SK-N-DZ (cell line): ENCODE data around the gene CRTC1.

Source experiments
- DNase-seq: peaks from one replicate; pipeline ENCODE4 v3.0.0-alpha.2; 2015; ENCODE audit warnings: low spot score

Gene CRTC1

DNA sequence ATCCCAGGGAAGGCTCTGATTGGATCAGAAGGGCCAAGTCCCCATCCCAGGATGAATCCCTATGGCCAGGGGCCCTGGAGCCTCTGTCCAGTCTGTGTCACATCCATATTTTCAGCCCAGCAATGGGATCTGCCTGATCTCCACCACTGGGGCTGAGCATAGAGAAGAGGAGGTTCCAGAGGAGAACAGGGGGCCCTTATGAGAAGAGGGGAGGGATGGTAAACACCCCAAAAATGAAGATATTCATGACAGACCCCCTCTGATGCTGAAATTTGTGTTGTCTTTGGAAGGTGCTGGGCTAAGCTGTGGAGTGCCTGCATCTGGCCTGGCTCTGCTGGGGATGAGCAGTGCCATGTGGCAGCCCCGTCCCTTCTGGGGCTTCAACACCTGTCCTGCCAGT lies 32.2 kb upstream of the CRTC1 start:
- no peak for DNase-seq

GRCh38 chr19:18651733-18652132 lies 31.7 kb upstream of the CRTC1 start:
- DNase-seq, result no peak

DNA sequence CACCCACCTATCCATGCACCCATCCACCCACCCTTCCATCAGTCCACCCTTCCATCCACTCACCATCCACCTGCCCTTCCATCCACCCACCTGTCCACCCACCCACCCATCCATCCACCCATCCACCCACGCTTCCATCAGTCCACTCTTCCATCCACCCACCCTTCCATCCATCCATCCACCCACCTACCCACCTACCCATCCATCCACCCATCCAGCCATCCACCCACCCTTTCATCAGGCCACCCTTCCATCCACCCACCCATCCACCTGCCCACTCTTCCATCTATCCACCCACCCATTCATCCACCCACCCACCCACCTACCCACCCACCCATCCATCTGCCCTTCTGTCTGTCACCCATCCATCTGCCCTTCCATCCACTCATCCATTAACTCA lies 29.6 kb upstream of the CRTC1 start:
- DNase-seq, result no peak

DNA sequence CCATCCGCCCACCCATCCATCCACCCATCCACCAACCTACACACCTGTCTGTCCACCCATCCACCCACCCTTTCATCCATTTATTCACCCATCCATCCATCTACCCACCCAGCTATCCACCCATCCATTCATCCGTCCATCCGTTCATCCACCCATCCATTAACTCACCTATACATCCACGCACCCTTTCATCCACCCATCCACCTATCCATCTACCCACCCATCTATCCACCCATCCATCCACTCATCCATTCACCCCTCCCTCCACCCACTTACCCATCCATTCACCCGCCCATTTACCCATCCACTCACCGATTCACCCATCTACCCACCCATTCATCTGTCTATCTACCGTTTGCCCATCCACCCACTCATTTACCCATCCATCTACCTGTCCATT lies 29.0 kb upstream of the CRTC1 start:
- DNase-seq, result no peak

- DNase-seq, result no peak
Observed at GRCh38 chr19:18655173-18655844, 28.2 kb upstream of the CRTC1 start.

- no peak for DNase-seq
Observed at GRCh38 chr19:18656337-18657086, 27.0 kb upstream of the CRTC1 start.

- no peak for DNase-seq
Observed at GRCh38 chr19:18657590-18658365, 25.7 kb upstream of the CRTC1 start.

DNA sequence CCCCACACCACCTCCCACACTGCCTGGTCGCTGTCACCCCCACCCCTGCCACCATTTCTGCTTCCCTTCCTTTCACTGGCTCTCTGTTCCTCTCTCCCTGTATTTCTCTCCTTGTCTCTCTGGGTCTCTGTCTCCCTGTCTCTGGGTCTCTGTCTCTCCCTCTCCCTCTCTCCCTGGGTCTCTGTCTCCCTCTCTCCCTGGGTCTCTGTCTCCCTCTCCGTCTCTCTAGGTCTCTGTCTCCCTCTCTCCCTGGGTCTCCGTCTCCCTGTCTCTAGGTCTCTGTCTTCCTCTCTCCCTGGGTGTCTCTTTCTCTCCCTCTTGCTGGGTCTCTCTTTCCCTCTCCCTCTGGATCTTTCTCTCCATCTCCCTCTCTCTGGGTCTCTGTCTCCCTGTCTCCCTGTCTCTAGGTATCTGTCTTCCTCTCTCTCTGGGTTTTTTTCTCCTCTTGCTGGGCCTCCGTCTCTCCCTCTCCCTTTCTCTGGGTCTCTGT lies 25.1 kb upstream of the CRTC1 start:
- no peak for DNase-seq

GRCh38 chr19:18659281-18660050 lies 24.0 kb upstream of the CRTC1 start:
- DNase-seq, result no peak

DNA sequence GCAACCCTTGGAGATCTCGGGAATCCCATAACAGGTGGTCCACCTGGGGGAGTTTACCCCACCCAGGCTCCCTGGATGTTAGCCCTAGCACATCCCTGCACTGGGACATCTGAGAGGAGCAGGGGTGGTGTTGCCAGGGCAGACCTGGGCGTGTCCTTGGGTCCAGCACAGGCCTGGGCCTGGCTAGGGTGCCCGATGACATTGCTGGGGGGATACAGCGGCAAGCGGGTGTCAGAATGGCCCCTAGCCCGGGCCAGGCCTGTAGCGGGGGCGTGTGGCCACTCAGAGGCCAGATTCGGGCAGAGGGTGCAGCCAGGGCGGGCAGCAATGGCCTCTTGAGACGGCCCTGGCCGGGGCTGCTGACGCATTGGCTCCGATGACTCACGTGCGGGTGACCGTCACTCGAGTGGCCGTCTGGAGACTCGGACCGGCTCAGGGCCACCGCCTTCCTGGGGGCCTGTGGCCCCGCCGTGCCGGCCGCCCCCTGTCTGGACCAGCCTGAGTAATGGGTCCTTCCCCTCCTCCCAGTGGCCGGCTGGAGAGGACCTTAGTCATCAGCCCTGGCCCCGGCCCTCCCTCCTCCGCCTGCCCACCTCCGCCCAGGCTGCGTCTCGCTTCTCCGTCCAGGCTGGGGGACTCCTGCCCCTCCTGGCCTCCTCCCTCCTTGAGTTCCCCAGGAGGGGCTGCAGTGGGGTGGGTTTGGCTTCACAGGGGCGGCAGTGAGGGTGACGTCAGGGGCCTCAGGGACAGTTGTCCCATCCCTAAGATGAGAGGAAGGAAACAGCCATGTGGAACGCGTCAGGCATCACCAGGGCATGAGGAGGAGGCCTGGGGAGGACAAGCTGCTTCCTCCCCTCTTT lies 23.2 kb upstream of the CRTC1 start:
- DNase-seq, result peak; percentile 47

GRCh38 chr19:18660939-18661670 lies 22.4 kb upstream of the CRTC1 start:
- no peak for DNase-seq

- DNase-seq, result no peak
Observed at GRCh38 chr19:18662972-18663732, 20.3 kb upstream of the CRTC1 start.

DNA sequence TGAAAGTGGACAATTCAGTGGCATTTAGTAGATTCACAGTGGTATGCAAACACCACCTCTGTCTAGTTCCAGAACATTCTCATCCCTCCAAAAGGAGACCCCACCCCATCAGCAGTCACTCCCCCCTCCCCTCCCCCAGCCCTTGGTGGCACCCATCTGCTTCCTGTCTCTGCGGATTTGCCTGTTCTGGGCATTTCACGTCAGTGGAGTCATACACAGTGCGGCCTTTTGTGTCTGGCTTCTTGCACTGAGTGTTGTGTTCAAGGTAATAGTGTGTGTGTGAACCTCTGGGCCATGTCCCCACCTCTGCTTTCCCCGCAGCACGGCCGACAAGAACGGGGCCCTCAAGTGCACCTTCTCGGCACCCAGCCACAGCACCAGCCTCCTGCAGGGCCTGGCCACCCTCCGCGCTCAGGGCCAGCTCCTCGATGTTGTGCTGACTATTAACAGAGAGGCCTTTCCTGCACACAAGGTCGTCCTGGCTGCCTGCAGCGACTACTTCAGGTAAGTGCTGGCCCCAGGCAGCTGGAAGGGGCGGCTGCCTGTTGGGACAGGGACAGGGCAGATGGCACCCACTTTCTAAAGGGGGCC lies 19.4 kb upstream of the CRTC1 start:
- DNase-seq, result no peak

DNA sequence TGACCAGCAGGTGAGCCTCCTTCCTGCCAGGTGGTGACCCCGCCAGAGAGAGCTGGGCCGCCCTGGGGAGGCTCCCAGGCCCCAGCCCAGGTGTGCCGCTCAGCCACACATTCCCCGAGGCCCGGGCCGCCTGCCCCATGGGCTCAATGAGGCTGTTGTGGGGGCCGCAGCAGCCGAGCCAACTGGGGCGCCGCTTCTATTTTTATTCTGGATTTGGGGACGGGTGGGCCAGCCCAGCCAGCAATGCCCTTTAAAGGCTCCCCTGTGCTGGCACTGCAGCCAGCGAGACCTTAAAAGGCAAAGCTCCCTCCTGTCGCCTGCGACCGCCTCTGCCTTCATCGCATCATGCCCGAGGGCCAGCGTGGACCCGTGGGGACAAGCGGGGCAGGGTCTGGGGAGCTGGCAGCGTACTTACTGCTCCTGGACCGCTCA lies 17.7 kb upstream of the CRTC1 start:
- DNase-seq, result no peak

- no peak for DNase-seq
Observed at GRCh38 chr19:18666317-18666716, 17.2 kb upstream of the CRTC1 start.

GRCh38 chr19:18666784-18667183 lies 16.7 kb upstream of the CRTC1 start:
- no peak for DNase-seq

- no peak for DNase-seq
Observed at GRCh38 chr19:18667531-18668251, 15.8 kb upstream of the CRTC1 start.

GRCh38 chr19:18668252-18668631 lies 15.2 kb upstream of the CRTC1 start:
- DNase-seq, result no peak
